Stomach (tissue), 4 donors: ENCODE results near the gene SLC35F3.
A peak's percentile ranks its signal among the peaks of the same experiment; 100 is the strongest.

Experiments
- CTCF ChIP-seq, 7 experiments: fragments of 450-650 bp in 4 of 7; fragments of 200-600 bp in 3 of 7; sonication (generic) in 3 of 7; IDR thresholded peaks; one replicate each; pipeline ENCODE4 v1.5.1; 2016 to 2019; ENCODE audit warnings: antibody characterized with exemption in 7 of 7, control low read depth in 2 of 7, mild to moderate bottlenecking in 1 of 7
- POLR2A ChIP-seq, 4 donors: fragments of 450-650 bp; IDR thresholded peaks; one replicate each; pipeline ENCODE4 v1.6.1; 2016; ENCODE audit warnings: antibody characterized with exemption in 4 of 4, control low read depth in 2 of 4, mild to moderate bottlenecking in 1 of 4, moderate library complexity in 1 of 4

- peak in 5 of 7 experiments; percentile 56 to 89 (median 86) for TF ChIP-seq CTCF (IDR thresholded peaks at IDR 0.05)
- no peak for TF ChIP-seq POLR2A (IDR thresholded peaks at IDR 0.05)
Measured at GRCh38 chr1:234309598-234310459, 405.4 kb downstream of the SLC35F3 start.
